Epithelial cell of proximal tubule (primary cell): ENCODE results near the gene CCDC192. TPM values are rescaled to one million over a fixed set of nuclear protein-coding genes. Genes with fewer than 3 reads are reported as not detected.

Experiments used
- DNase-seq: peaks from one replicate; pipeline ENCODE4 v3.0.0-alpha.2; 2011; ENCODE audit warnings: low read depth
- H3K4me3 ChIP-seq: 2 replicates; pipeline ENCODE4 v1.5.1; 2011; ENCODE audit warnings: low read depth, mild to moderate bottlenecking, low read length
- CTCF ChIP-seq: conservative IDR thresholded peaks from 2 replicates; pipeline ENCODE4 v1.5.1; 2012; ENCODE audit warnings: low read depth, mild to moderate bottlenecking, low read length
- total RNA-seq: library from RNA; depleted of rRNA; stranded (reverse); fragments of >200 nt; gene quantifications from 2 replicates; pipeline ENCODE4 v1.2.3, GENCODE V29; 2015

Gene CCDC192
- total RNA-seq, 1 donor from 2014 or later, result not detected

- TF ChIP-seq CTCF, result no peak
- DNase-seq, result no peak
- no peak overlapping the region for H3K4me3 ChIP-seq
Measured at GRCh38 chr5:127864511-127864910, 161.3 kb downstream of the CCDC192 start.

- DNase-seq, result no peak
- TF ChIP-seq CTCF, result peak; percentile 41
- H3K4me3 ChIP-seq, result no peak overlapping the region
Measured at GRCh38 chr5:127865273-127865672, 162.1 kb downstream of the CCDC192 start.

- no peak for DNase-seq
- H3K4me3 ChIP-seq, result no peak overlapping the region
- TF ChIP-seq CTCF, result no peak
Measured at GRCh38 chr5:127867022-127867783, 164.0 kb downstream of the CCDC192 start.

GRCh38 chr5:127870914-127871313 is 167.7 kb downstream of the CCDC192 start:
- no peak overlapping the region for H3K4me3 ChIP-seq
- no peak for DNase-seq
- no peak for TF ChIP-seq CTCF

- no peak for DNase-seq
- no peak for TF ChIP-seq CTCF
- no peak overlapping the region for H3K4me3 ChIP-seq
Measured at GRCh38 chr5:127871503-127872153, 168.4 kb downstream of the CCDC192 start.

GRCh38 chr5:127872494-127872893 is 169.3 kb downstream of the CCDC192 start:
- no peak overlapping the region for H3K4me3 ChIP-seq
- no peak for TF ChIP-seq CTCF
- no peak for DNase-seq
